Caco-2 (cell line): ENCODE data around the gene NRCAM. TPM values are rescaled to one million over a fixed set of nuclear protein-coding genes. Genes with fewer than 3 reads are reported as not detected.

ENCODE experiments used
- BruUV-seq: library from RNA; stranded (reverse); fragments of 400-500 nt; replicated peaks from 2 replicates; lab custom pipeline; 2021; lab: Mats Ljungman, UMichigan
- CTCF ChIA-PET: fragments of 300-600 bp; sonication (Branson Sonifier 250); formaldehyde crosslinking; loops from one replicate; lab custom pipeline; 2022; ENCODE audit warnings: antibody characterized with exemption; lab: Charles Lee
- POLR2A ChIA-PET: fragments of 300-600 bp; sonication (Branson Sonifier 250); formaldehyde crosslinking; loops from one replicate; lab custom pipeline; 2022; ENCODE audit warnings: antibody characterized with exemption; lab: Charles Lee
- DNase-seq, 2 experiments: peaks; one replicate each; pipeline versions ENCODE4 v3.0.0 to v3.0.0-alpha.2; 2020 to 2022
- H3K27me3 ChIP-seq: replicated peaks from 2 replicates; pipeline ENCODE4 v1.6.0; 2011; ENCODE audit warnings: low read length; ENCODE audit not compliant: control insufficient read depth, insufficient read depth
- H3K36me3 ChIP-seq: 2 replicates; pipeline ENCODE4 v1.5.1; 2011; ENCODE audit warnings: low read length; ENCODE audit not compliant: control insufficient read depth, insufficient read depth
- H3K4me1 ChIP-seq: fragments of 250-450 bp; sonication (Bioruptor Pico); 2 replicates; pipeline ENCODE4 v1.5.1; 2020; ENCODE audit warnings: mild to moderate bottlenecking
- H3K4me3 ChIP-seq: 2 replicates; pipeline ENCODE4 v1.5.1; 2011; ENCODE audit warnings: low read depth, mild to moderate bottlenecking, control low read depth, low read length
- H3K9me3 ChIP-seq: fragments of 250-450 bp; sonication (Bioruptor Pico); 2 replicates; pipeline ENCODE4 v1.5.1; 2020; ENCODE audit warnings: mild to moderate bottlenecking, moderate library complexity
- H3K27ac Mint-ChIP-seq: one replicate; pipeline ENCODE4 v1.8.0; 2022; ENCODE audit warnings: mixed read lengths; ENCODE audit not compliant: unreplicated experiment
- H3K27me3 Mint-ChIP-seq: one replicate; pipeline ENCODE4 v1.8.0; 2022; ENCODE audit warnings: mixed read lengths; ENCODE audit not compliant: insufficient read depth, unreplicated experiment
- H3K36me3 Mint-ChIP-seq: one replicate; pipeline ENCODE4 v1.8.0; 2022; ENCODE audit warnings: mild to moderate bottlenecking, mixed read lengths; ENCODE audit not compliant: insufficient read depth, unreplicated experiment
- H3K4me1 Mint-ChIP-seq: one replicate; pipeline ENCODE4 v1.8.0; 2022; ENCODE audit warnings: low read depth, mixed read lengths; ENCODE audit not compliant: unreplicated experiment
- H3K4me3 Mint-ChIP-seq: one replicate; pipeline ENCODE4 v1.8.0; 2022; ENCODE audit warnings: mild to moderate bottlenecking, moderate library complexity, mixed read lengths; ENCODE audit not compliant: unreplicated experiment
- H3K9me3 Mint-ChIP-seq: one replicate; pipeline ENCODE4 v1.8.0; 2022; ENCODE audit warnings: mixed read lengths; ENCODE audit not compliant: unreplicated experiment
- intact Hi-C: fragments of 100-400 bp; cut with micrococcal nuclease; formaldehyde crosslinking; loops from one replicate; pipeline ENCODE4 v1.10.0; 2022; ENCODE audit not compliant: unreplicated experiment
- total RNA-seq: library from RNA; stranded (reverse); gene quantifications from 2 replicates; pipeline ENCODE4 v1.2.3, GENCODE V29; 2022
- TF ChIP-seq, protein P1 (sequence below), 2 experiments: fragments of 200-600 bp in 1 of 2; IDR thresholded peaks; 1 replicate in 1 of 2; 2 replicates in 1 of 2; pipeline versions ENCODE4 v1.5.1 to v1.8.0; 2011 to 2022; ENCODE audit warnings: antibody characterized with exemption in 1 of 2, control low read depth in 1 of 2, inconsistent platforms in 1 of 2, low read depth in 1 of 2, low read length in 1 of 2, mild to moderate bottlenecking in 1 of 2, moderate library complexity in 1 of 2; ENCODE audit not compliant: insufficient read depth in 1 of 2, severe bottlenecking in 1 of 2, unreplicated experiment in 1 of 2

NRCAM gene
- total RNA-seq, 1 experiment from 2014 or later, result 96.2 TPM

DNA sequence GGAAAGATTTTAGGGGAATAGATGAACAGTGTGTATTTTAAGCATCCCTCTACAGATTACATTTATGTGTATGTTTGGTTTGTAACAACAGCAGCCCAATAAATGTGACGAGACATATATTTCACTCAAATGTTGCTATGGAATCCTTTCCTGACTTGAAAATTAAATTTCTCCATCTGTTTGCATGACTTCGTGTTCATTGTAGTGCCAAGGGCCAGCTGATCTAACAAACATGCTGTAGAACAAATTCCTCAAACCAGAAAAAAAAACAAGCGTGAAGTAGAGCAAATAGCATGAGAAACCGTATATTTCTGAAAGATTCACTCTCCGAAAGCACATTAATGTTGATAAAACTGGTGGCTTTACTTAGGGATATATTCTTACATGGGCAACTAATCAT lies 87.8 kb downstream of the NRCAM start:
- TF ChIP-seq, protein P1, sequence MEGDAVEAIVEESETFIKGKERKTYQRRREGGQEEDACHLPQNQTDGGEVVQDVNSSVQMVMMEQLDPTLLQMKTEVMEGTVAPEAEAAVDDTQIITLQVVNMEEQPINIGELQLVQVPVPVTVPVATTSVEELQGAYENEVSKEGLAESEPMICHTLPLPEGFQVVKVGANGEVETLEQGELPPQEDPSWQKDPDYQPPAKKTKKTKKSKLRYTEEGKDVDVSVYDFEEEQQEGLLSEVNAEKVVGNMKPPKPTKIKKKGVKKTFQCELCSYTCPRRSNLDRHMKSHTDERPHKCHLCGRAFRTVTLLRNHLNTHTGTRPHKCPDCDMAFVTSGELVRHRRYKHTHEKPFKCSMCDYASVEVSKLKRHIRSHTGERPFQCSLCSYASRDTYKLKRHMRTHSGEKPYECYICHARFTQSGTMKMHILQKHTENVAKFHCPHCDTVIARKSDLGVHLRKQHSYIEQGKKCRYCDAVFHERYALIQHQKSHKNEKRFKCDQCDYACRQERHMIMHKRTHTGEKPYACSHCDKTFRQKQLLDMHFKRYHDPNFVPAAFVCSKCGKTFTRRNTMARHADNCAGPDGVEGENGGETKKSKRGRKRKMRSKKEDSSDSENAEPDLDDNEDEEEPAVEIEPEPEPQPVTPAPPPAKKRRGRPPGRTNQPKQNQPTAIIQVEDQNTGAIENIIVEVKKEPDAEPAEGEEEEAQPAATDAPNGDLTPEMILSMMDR (IDR thresholded peaks at IDR 0.05; ENCODE audit: insufficient read depth in 1 of 2, low read depth in 1 of 2, low read length in 1 of 2, severe bottlenecking in 1 of 2, unreplicated experiment in 1 of 2), result no peak
- Mint-ChIP-seq H3K27ac (no peak overlapping the region), H3K4me1 (peaks cover 6% of the 10 kb centered on the region), H3K9me3 (no peaks in the 10 kb centered on the region), H3K27me3 (no peaks in the 10 kb centered on the region), H3K4me3 (no peak overlapping the region), H3K36me3 (no peaks in the 10 kb centered on the region)
- no TSS peak for BruUV-seq
- Histone ChIP-seq H3K9me3 (no peaks in the 10 kb centered on the region), H3K4me1 (no peaks in the 10 kb centered on the region), H3K36me3 (no peaks in the 10 kb centered on the region), H3K4me3 (no peak overlapping the region), H3K27me3 (no peaks in the 10 kb centered on the region)
- intact Hi-C loops, result no loop called here
- DNase-seq, result no peak
- ChIA-PET CTCF (no interaction called here), POLR2A (no interaction called here)

DNA sequence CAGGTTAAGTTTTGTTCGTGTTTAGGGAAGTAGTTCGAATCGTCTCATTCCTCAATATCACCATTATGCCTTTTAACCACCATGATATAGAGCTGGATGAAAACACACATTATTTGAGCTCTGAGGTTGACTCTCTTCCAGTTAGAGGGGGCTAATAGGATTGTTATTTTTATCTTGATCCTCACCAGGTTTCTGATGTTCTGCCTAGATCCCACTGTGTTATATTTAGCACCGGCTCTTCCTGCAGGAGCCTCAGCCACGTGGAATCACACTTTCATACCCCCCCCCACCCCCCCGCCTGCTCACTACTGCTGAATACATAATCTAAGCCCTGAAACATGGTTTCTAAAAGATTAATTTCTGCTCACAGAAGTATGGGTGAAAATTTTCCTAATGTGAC lies 88.3 kb downstream of the NRCAM start:
- Histone ChIP-seq H3K27me3 (no peaks in the 10 kb centered on the region), H3K9me3 (no peaks in the 10 kb centered on the region), H3K36me3 (no peaks in the 10 kb centered on the region), H3K4me1 (no peaks in the 10 kb centered on the region), H3K4me3 (no peak overlapping the region)
- Mint-ChIP-seq H3K4me1 (peaks cover 6% of the 10 kb centered on the region), H3K27me3 (no peaks in the 10 kb centered on the region), H3K9me3 (no peaks in the 10 kb centered on the region), H3K4me3 (no peak overlapping the region), H3K36me3 (no peaks in the 10 kb centered on the region), H3K27ac (no peak overlapping the region)
- POLR2A ChIA-PET, result no interaction called here
- CTCF ChIA-PET, result no interaction called here
- intact Hi-C loops, result no loop called here
- TF ChIP-seq, protein P1 (IDR thresholded peaks at IDR 0.05; ENCODE audit: insufficient read depth in 1 of 2, low read depth in 1 of 2, low read length in 1 of 2, severe bottlenecking in 1 of 2, unreplicated experiment in 1 of 2), result no peak
- DNase-seq, result no peak
- BruUV-seq, result no TSS peak

DNA sequence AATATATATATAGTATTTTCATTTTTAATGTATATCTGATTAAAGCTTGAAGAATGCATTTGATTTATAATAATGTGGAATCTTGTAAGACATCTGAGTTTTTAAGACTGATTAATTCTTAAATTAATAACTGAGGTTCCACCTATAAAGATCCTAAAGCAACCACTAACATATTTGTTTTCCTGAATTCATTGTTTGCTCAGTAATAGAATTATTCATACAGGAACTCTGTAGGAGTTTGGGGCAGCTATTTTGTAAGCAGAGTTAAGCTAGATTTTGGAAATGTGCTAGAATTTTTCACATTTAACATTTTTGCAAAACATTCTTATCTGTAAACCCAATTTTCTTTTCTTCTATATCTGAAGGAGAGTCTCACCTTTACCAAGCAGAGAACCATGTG lies 88.9 kb downstream of the NRCAM start:
- Mint-ChIP-seq H3K27ac (no peak overlapping the region), H3K36me3 (no peaks in the 10 kb centered on the region), H3K27me3 (no peaks in the 10 kb centered on the region), H3K4me3 (no peak overlapping the region), H3K4me1 (peaks cover 6% of the 10 kb centered on the region), H3K9me3 (no peaks in the 10 kb centered on the region)
- H3K36me3 ChIP-seq, result no peaks in the 10 kb centered on the region
- no peaks in the 10 kb centered on the region for H3K9me3 ChIP-seq
- DNase-seq, result no peak
- ChIA-PET POLR2A (no interaction called here), CTCF (no interaction called here)
- intact Hi-C loops, result no loop called here
- BruUV-seq, result no TSS peak
- no peaks in the 10 kb centered on the region for H3K27me3 ChIP-seq
- TF ChIP-seq, protein P1 (IDR thresholded peaks at IDR 0.05; ENCODE audit: insufficient read depth in 1 of 2, low read depth in 1 of 2, low read length in 1 of 2, severe bottlenecking in 1 of 2, unreplicated experiment in 1 of 2), result no peak
- H3K4me3 ChIP-seq, result no peak overlapping the region
- H3K4me1 ChIP-seq, result no peaks in the 10 kb centered on the region
